Measurements from ENCODE around the gene ANOS1. TPM values are rescaled to one million over a fixed set of nuclear protein-coding genes. Genes with fewer than 3 reads are reported as not detected.

The ANOS1 gene
- total RNA-seq, 1 donor from 2014 or later = 49.7 TPM

DNA sequence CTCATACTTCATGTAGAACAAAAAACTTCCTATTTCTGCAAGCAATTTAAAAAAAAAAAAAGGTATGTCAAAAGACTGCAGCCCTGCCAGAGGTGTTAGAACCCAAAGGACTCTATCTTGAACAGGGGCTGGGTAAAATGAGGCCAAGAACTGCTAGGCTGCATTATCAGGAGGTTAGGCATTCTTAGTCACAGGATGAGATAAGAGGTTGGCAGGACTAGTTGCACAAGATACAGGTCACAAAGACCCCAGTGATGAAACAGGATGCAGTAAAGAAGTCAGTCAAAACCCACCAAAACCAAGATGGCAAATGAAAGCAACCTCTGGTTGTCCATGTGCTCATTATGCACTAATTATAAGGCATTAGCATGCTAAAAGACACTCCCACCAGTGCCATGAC is 104.1 kb downstream of the ANOS1 start:
- Histone ChIP-seq H3K9me3 (no peaks in the 10 kb centered on the region), H3K4me3 (no peak overlapping the region), H3K36me3 (no peaks in the 10 kb centered on the region), H3K27ac (no peak overlapping the region), H3K27me3 (no peaks in the 10 kb centered on the region), H3K4me1 (no peaks in the 10 kb centered on the region)
- TF ChIP-seq, protein P1, sequence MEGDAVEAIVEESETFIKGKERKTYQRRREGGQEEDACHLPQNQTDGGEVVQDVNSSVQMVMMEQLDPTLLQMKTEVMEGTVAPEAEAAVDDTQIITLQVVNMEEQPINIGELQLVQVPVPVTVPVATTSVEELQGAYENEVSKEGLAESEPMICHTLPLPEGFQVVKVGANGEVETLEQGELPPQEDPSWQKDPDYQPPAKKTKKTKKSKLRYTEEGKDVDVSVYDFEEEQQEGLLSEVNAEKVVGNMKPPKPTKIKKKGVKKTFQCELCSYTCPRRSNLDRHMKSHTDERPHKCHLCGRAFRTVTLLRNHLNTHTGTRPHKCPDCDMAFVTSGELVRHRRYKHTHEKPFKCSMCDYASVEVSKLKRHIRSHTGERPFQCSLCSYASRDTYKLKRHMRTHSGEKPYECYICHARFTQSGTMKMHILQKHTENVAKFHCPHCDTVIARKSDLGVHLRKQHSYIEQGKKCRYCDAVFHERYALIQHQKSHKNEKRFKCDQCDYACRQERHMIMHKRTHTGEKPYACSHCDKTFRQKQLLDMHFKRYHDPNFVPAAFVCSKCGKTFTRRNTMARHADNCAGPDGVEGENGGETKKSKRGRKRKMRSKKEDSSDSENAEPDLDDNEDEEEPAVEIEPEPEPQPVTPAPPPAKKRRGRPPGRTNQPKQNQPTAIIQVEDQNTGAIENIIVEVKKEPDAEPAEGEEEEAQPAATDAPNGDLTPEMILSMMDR (IDR thresholded peaks at IDR 0.05) = no peak
- ATAC-seq (no peak), DNase-seq (no peak)
- intact Hi-C loops (cut with DNase I) = no loop called here

DNA sequence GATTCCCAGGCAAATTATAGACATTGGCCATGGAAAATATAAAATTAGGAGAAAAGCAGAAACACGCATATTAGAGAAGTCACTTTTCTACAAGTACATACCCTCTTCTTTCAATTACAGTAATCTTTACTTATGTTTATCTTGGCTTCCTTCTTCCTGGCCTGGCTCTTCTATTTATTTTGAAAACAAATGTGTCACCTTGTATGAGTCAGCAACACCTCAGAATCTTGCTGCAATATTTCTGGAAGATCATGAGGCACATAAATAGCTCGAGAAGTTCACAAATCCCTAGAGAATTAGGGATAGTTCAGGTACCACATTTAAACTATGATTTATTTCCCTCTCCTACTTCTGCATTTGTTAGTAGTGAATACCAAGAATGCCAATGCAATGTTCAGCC is 124.6 kb downstream of the ANOS1 start:
- Histone ChIP-seq H3K27ac (no peak overlapping the region), H3K4me3 (no peak overlapping the region), H3K9me3 (peaks cover 3% of the 10 kb centered on the region), H3K27me3 (no peaks in the 10 kb centered on the region), H3K4me1 (no peaks in the 10 kb centered on the region), H3K36me3 (no peaks in the 10 kb centered on the region)
- ATAC-seq = no peak
- TF ChIP-seq, protein P1 (IDR thresholded peaks at IDR 0.05) = no peak
- no peak for DNase-seq
- intact Hi-C loops (cut with DNase I) = no loop called here

DNA sequence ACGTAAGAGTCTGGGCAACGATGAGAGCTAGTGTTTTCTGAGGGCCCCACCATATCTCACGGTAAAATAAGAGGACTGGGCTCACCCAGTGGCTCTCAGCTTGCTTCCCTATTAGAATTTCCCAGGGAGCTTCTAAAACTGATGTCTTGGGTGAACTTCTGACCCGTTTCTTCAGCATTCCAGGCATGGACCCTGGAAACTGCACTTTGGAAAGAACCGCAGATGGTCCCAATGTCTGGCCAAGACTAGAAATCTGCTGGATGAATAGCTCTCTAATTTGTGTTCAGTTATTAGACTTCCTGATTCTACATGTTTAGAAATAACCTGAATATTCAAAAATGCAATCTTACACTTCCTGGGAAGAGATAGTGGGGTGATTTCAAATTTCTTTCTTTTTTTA is 127.8 kb downstream of the ANOS1 start:
- ATAC-seq (no peak), DNase-seq (no peak)
- TF ChIP-seq, protein P1 (IDR thresholded peaks at IDR 0.05) = no peak
- Histone ChIP-seq H3K4me3 (no peak overlapping the region), H3K36me3 (no peaks in the 10 kb centered on the region), H3K27me3 (no peaks in the 10 kb centered on the region), H3K27ac (no peak overlapping the region), H3K4me1 (no peaks in the 10 kb centered on the region), H3K9me3 (no peaks in the 10 kb centered on the region)
- intact Hi-C loops (cut with DNase I) = no loop called here

DNA sequence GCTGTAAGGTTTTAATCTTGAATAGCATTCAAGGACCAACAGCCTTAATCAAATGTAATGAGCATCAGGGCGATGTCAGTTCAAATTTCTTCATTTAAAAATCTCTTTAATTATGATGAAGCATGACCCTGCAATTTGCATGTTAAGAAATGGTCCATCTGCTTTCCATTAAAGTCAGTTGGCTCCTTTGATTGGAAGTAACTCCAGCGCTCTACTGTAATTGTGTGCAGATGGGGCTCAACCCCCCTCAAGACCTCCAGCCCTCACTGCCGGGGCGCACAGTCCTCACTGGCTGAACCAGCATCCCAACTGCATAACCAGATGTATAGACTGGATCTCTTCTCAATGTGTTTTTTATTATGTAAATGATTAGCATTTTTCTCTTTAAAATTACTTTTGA is 140.4 kb downstream of the ANOS1 start:
- TF ChIP-seq, protein P1 (IDR thresholded peaks at IDR 0.05) = no peak
- Histone ChIP-seq H3K27ac (no peak overlapping the region), H3K36me3 (no peaks in the 10 kb centered on the region), H3K4me1 (no peaks in the 10 kb centered on the region), H3K4me3 (no peak overlapping the region), H3K9me3 (no peaks in the 10 kb centered on the region), H3K27me3 (no peaks in the 10 kb centered on the region)
- DNase-seq (no peak), ATAC-seq (no peak)
- intact Hi-C loops (cut with DNase I) = no loop called here

DNA sequence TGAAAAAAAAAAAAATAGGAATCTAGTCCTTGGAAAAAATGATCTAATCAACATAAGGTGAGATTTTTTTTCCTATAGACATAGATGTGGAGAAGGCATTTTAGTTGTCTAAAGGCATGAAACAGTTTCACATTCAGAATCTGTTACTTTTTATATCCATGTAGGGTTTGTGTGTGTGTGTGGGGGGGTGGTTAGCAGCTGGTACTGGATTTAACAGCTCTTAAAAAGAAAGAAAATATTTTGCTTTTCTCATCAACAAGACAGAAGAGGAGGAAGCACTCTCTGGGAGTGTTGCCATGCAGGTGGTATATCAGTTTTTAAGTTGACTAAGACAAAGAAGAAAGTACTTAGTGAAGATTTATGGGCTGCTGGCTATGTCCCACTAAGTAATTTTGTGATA is 145.0 kb downstream of the ANOS1 start:
- intact Hi-C loops (cut with DNase I) = no loop called here
- Histone ChIP-seq H3K27ac (no peak overlapping the region), H3K9me3 (no peaks in the 10 kb centered on the region), H3K4me1 (no peaks in the 10 kb centered on the region), H3K4me3 (no peak overlapping the region), H3K36me3 (no peaks in the 10 kb centered on the region), H3K27me3 (no peaks in the 10 kb centered on the region)
- no peak for DNase-seq
- TF ChIP-seq, protein P1 (IDR thresholded peaks at IDR 0.05) = no peak
- ATAC-seq = no peak

DNA sequence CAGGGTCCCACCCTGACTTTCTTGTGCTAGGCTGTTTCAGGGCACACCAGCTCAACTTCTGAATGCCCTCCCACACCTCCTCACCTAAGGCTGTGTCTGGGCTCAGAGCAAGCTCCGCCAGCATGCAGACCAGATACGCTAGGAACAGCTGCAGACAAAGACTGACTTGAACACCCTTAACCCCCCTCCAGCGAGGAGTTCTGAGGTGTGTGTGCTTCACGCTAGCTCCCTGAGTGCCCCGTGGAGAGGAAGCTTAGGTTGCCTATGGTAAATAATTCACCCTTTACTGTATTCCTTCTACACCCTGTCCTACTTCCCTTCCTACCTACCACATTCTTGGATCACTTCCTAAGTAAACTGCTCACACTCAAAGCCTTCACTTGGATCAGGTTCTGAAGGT is 152.3 kb downstream of the ANOS1 start:
- ATAC-seq (peak; percentile 83), DNase-seq (no peak)
- TF ChIP-seq, protein P1 (IDR thresholded peaks at IDR 0.05) = no peak
- Histone ChIP-seq H3K27ac (no peak overlapping the region), H3K4me1 (no peaks in the 10 kb centered on the region), H3K36me3 (no peaks in the 10 kb centered on the region), H3K4me3 (no peak overlapping the region), H3K27me3 (no peaks in the 10 kb centered on the region), H3K9me3 (no peaks in the 10 kb centered on the region)
- intact Hi-C loops (cut with DNase I) = no loop called here

Measured in upper lobe of right lung (tissue), 1 donor.